OCI-LY1 (cell line): ENCODE data around the gene CHRNB4.

Source experiments
- CTCF ChIP-seq: fragments of 200-600 bp; sonication (generic), shearing (Covaris generic); IDR thresholded peaks from 2 replicates; pipeline ENCODE4 v1.5.1; 2017; ENCODE audit warnings: mild to moderate bottlenecking, antibody characterized with exemption, low read length, moderate library complexity, mixed read lengths
- EZH2 ChIP-seq: fragments of 200-600 bp; sonication (generic), shearing (Covaris generic); IDR thresholded peaks from 2 replicates; pipeline ENCODE4 v1.8.0; 2017; ENCODE audit warnings: borderline replicate concordance, mixed run types, mild to moderate bottlenecking, antibody characterized with exemption, low read length, moderate library complexity, mixed read lengths

DNA sequence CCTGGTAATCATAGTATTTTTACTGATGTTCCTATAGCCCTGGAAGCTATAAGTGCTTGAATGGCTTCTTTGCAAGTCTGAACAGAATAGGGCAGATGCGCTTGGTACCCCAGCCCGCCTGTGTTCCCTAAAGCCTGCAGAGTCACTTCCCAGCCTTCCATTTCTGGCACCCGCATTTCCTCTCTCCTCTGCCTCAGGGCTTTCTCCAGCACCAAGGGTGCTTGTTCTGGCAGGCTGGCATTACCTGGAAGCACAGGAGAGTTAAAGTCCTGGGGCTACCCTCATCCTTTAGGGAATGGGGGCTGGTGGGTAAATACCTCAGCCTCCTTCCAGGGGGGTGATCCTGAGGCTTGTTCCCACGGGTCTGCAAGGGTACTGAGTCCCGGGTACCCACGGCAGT lies 12.8 kb downstream of the CHRNB4 start:
- TF ChIP-seq CTCF (no peak), EZH2 (no peak)
